Measurements from ENCODE around the gene CIDEA. TPM values are rescaled to one million over a fixed set of nuclear protein-coding genes. Genes with fewer than 3 reads are reported as not detected.

Gene CIDEA
- total and polyA plus RNA-seq, 4 donors, result 0.38 to 1.0 (median 0.47) TPM

GRCh38 chr18:12295389-12296086, 41.4 kb downstream of the CIDEA start:
- Histone ChIP-seq H3K4me1 (ENCODE audit: control insufficient read depth, insufficient read depth, low read length) (no peaks in the 10 kb centered on the region), H3K27ac (ENCODE audit: low read depth, low read length) (no peak overlapping the region), H3K36me3 (ENCODE audit: control insufficient read depth, insufficient read depth, low read length) (no peaks in the 10 kb centered on the region), H3K27me3 (ENCODE audit: control insufficient read depth, insufficient read depth, low read length) (no peaks in the 10 kb centered on the region), H3K4me3 (ENCODE audit: low read depth, low read length) (no peak overlapping the region), H3K9me3 (ENCODE audit: control insufficient read depth, insufficient read depth, low read length) (no peaks in the 10 kb centered on the region)
- DNase-seq (ENCODE audit: low read depth in 4 of 6, low spot score in 6 of 6), result no peak
- WGBS (ENCODE audit: insufficient coverage), result 96% methylated on average over 11 of the region's 18 CpGs

GRCh38 chr18:12296087-12296403, 41.9 kb downstream of the CIDEA start:
- Histone ChIP-seq H3K27me3 (ENCODE audit: control insufficient read depth, insufficient read depth, low read length) (no peaks in the 10 kb centered on the region), H3K4me3 (ENCODE audit: low read depth, low read length) (no peak overlapping the region), H3K36me3 (ENCODE audit: control insufficient read depth, insufficient read depth, low read length) (no peaks in the 10 kb centered on the region), H3K27ac (ENCODE audit: low read depth, low read length) (no peak overlapping the region), H3K4me1 (ENCODE audit: control insufficient read depth, insufficient read depth, low read length) (no peaks in the 10 kb centered on the region), H3K9me3 (ENCODE audit: control insufficient read depth, insufficient read depth, low read length) (no peaks in the 10 kb centered on the region)
- 78% methylated on average over 3 of the region's 3 CpGs for WGBS (ENCODE audit: insufficient coverage)
- no peak for DNase-seq (ENCODE audit: low read depth in 4 of 6, low spot score in 6 of 6)

GRCh38 chr18:12296457-12296856, 42.3 kb downstream of the CIDEA start:
- H3K27ac ChIP-seq (ENCODE audit: low read depth, low read length), result no peak overlapping the region
- H3K4me1 ChIP-seq (ENCODE audit: control insufficient read depth, insufficient read depth, low read length), result no peaks in the 10 kb centered on the region
- DNase-seq (ENCODE audit: low read depth in 4 of 6, low spot score in 6 of 6), result no peak
- H3K9me3 ChIP-seq (ENCODE audit: control insufficient read depth, insufficient read depth, low read length), result no peaks in the 10 kb centered on the region
- WGBS (ENCODE audit: insufficient coverage), result 86% methylated on average over 1 of the region's 1 CpG
- H3K36me3 ChIP-seq (ENCODE audit: control insufficient read depth, insufficient read depth, low read length), result no peaks in the 10 kb centered on the region
- H3K4me3 ChIP-seq (ENCODE audit: low read depth, low read length), result no peak overlapping the region
- H3K27me3 ChIP-seq (ENCODE audit: control insufficient read depth, insufficient read depth, low read length), result no peaks in the 10 kb centered on the region

GRCh38 chr18:12299862-12300261, 45.7 kb downstream of the CIDEA start:
- no peak overlapping the region for H3K4me3 ChIP-seq (ENCODE audit: low read depth, low read length)
- no peak overlapping the region for H3K27ac ChIP-seq (ENCODE audit: low read depth, low read length)
- no peaks in the 10 kb centered on the region for H3K9me3 ChIP-seq (ENCODE audit: control insufficient read depth, insufficient read depth, low read length)
- DNase-seq (ENCODE audit: low read depth in 4 of 6, low spot score in 6 of 6), result no peak
- 80% methylated on average over 1 of the region's 2 CpGs for WGBS (ENCODE audit: insufficient coverage)
- H3K27me3 ChIP-seq (ENCODE audit: control insufficient read depth, insufficient read depth, low read length), result no peaks in the 10 kb centered on the region
- H3K4me1 ChIP-seq (ENCODE audit: control insufficient read depth, insufficient read depth, low read length), result no peaks in the 10 kb centered on the region
- H3K36me3 ChIP-seq (ENCODE audit: control insufficient read depth, insufficient read depth, low read length), result no peaks in the 10 kb centered on the region

GRCh38 chr18:12301263-12302005, 47.3 kb downstream of the CIDEA start:
- no peak overlapping the region for H3K27ac ChIP-seq (ENCODE audit: low read depth, low read length)
- H3K4me3 ChIP-seq (ENCODE audit: low read depth, low read length), result no peak overlapping the region
- no peaks in the 10 kb centered on the region for H3K9me3 ChIP-seq (ENCODE audit: control insufficient read depth, insufficient read depth, low read length)
- no peak for DNase-seq (ENCODE audit: low read depth in 4 of 6, low spot score in 6 of 6)
- no peaks in the 10 kb centered on the region for H3K36me3 ChIP-seq (ENCODE audit: control insufficient read depth, insufficient read depth, low read length)
- 79% methylated on average over 11 of the region's 13 CpGs for WGBS (ENCODE audit: insufficient coverage)
- no peaks in the 10 kb centered on the region for H3K4me1 ChIP-seq (ENCODE audit: control insufficient read depth, insufficient read depth, low read length)
- H3K27me3 ChIP-seq (ENCODE audit: control insufficient read depth, insufficient read depth, low read length), result peaks cover 12% of the 10 kb centered on the region

- DNase-seq (ENCODE audit: low read depth in 4 of 6, low spot score in 6 of 6), result no peak
- Histone ChIP-seq H3K27me3 (ENCODE audit: control insufficient read depth, insufficient read depth, low read length) (peaks cover 23% of the 10 kb centered on the region), H3K4me3 (ENCODE audit: low read depth, low read length) (no peak overlapping the region), H3K9me3 (ENCODE audit: control insufficient read depth, insufficient read depth, low read length) (no peaks in the 10 kb centered on the region), H3K36me3 (ENCODE audit: control insufficient read depth, insufficient read depth, low read length) (no peaks in the 10 kb centered on the region), H3K27ac (ENCODE audit: low read depth, low read length) (no peak overlapping the region), H3K4me1 (ENCODE audit: control insufficient read depth, insufficient read depth, low read length) (peaks cover 10% of the 10 kb centered on the region)
- 91% methylated on average over 9 of the region's 14 CpGs for WGBS (ENCODE audit: insufficient coverage)
Observed at GRCh38 chr18:12302391-12303147, 48.4 kb downstream of the CIDEA start.

- Histone ChIP-seq H3K36me3 (ENCODE audit: control insufficient read depth, insufficient read depth, low read length) (no peaks in the 10 kb centered on the region), H3K9me3 (ENCODE audit: control insufficient read depth, insufficient read depth, low read length) (no peaks in the 10 kb centered on the region), H3K4me3 (ENCODE audit: low read depth, low read length) (no peak overlapping the region), H3K27ac (ENCODE audit: low read depth, low read length) (no peak overlapping the region), H3K27me3 (ENCODE audit: control insufficient read depth, insufficient read depth, low read length) (peaks cover 36% of the 10 kb centered on the region), H3K4me1 (ENCODE audit: control insufficient read depth, insufficient read depth, low read length) (peaks cover 19% of the 10 kb centered on the region)
- WGBS (ENCODE audit: insufficient coverage), result 74% methylated on average over 14 of the region's 19 CpGs
- peak in 2 of 6 donors; percentile 45 to 66 for DNase-seq (ENCODE audit: low read depth in 4 of 6, low spot score in 6 of 6)
Observed at GRCh38 chr18:12304351-12305210, 50.4 kb downstream of the CIDEA start.

- no peak overlapping the region for H3K4me3 ChIP-seq (ENCODE audit: low read depth, low read length)
- H3K27ac ChIP-seq (ENCODE audit: low read depth, low read length), result no peak overlapping the region
- H3K27me3 ChIP-seq (ENCODE audit: control insufficient read depth, insufficient read depth, low read length), result peaks cover 40% of the 10 kb centered on the region
- peaks cover 19% of the 10 kb centered on the region for H3K4me1 ChIP-seq (ENCODE audit: control insufficient read depth, insufficient read depth, low read length)
- no peaks in the 10 kb centered on the region for H3K9me3 ChIP-seq (ENCODE audit: control insufficient read depth, insufficient read depth, low read length)
- WGBS (ENCODE audit: insufficient coverage), result 87% methylated on average over 5 of the region's 12 CpGs
- no peaks in the 10 kb centered on the region for H3K36me3 ChIP-seq (ENCODE audit: control insufficient read depth, insufficient read depth, low read length)
- no peak for DNase-seq (ENCODE audit: low read depth in 4 of 6, low spot score in 6 of 6)
Observed at GRCh38 chr18:12305211-12305610, 51.0 kb downstream of the CIDEA start.

GRCh38 chr18:12305930-12306629, 51.9 kb downstream of the CIDEA start:
- WGBS (ENCODE audit: insufficient coverage), result 50% methylated on average over 20 of the region's 25 CpGs
- peaks cover 19% of the 10 kb centered on the region for H3K4me1 ChIP-seq (ENCODE audit: control insufficient read depth, insufficient read depth, low read length)
- no peaks in the 10 kb centered on the region for H3K9me3 ChIP-seq (ENCODE audit: control insufficient read depth, insufficient read depth, low read length)
- H3K4me3 ChIP-seq (ENCODE audit: low read depth, low read length), result no peak overlapping the region
- DNase-seq (ENCODE audit: low read depth in 4 of 6, low spot score in 6 of 6), result no peak
- H3K27ac ChIP-seq (ENCODE audit: low read depth, low read length), result no peak overlapping the region
- no peaks in the 10 kb centered on the region for H3K36me3 ChIP-seq (ENCODE audit: control insufficient read depth, insufficient read depth, low read length)
- H3K27me3 ChIP-seq (ENCODE audit: control insufficient read depth, insufficient read depth, low read length), result peaks cover 40% of the 10 kb centered on the region

Measured in spinal cord (tissue), 10 donors.